Testis (tissue), 5 donors: ENCODE results near the gene BNIP2. TPM values are rescaled to one million over a fixed set of nuclear protein-coding genes. Genes with fewer than 3 reads are reported as not detected.
A peak's percentile ranks its signal among the peaks of the same experiment; 100 is the strongest.

ENCODE experiments used
- DNase-seq: peaks from one replicate; pipeline ENCODE4 v3.0.0-alpha.2; 2019
- H3K27ac ChIP-seq, 2 donors: fragments of 200-600 bp; sonication (generic); one replicate each; pipeline ENCODE4 v1.5.1; 2019
- H3K27me3 ChIP-seq: fragments of 200-600 bp; sonication (generic); one replicate; pipeline ENCODE4 v1.5.1; 2019
- H3K36me3 ChIP-seq: fragments of 200-600 bp; sonication (generic); one replicate; pipeline ENCODE4 v1.5.1; 2017; ENCODE audit warnings: low read depth; ENCODE audit errors: missing control alignments
- H3K4me1 ChIP-seq: fragments of 200-600 bp; sonication (generic); one replicate; pipeline ENCODE4 v1.5.1; 2019
- H3K4me3 ChIP-seq, 2 donors: fragments of 200-600 bp; sonication (generic); one replicate each; pipeline ENCODE4 v1.5.1; 2017 to 2019
- H3K9me3 ChIP-seq: fragments of 200-600 bp; sonication (generic); one replicate; pipeline ENCODE4 v1.5.1; 2017
- POLR2A ChIP-seq: fragments of 450-650 bp; IDR thresholded peaks from one replicate; pipeline ENCODE4 v1.6.1; 2017; ENCODE audit warnings: antibody characterized with exemption, mild to moderate bottlenecking, moderate library complexity
- WGBS, 2 donors: methylation state at CpG; one replicate each; pipeline ENCODE4 v1.1.5; 2018; 5-methylcytosine and 5-hydroxymethylcytosine counted together
- intact Hi-C: fragments of 100-400 bp; cut with DNase I; formaldehyde crosslinking; loops from one replicate; pipeline ENCODE4 v1.15.1; 2023; ENCODE audit warnings: low total_unique reads
- long read RNA-seq, 2 donors: transcript quantifications; one replicate each; lab custom pipeline, GENCODE V29; 2026
- polyA plus RNA-seq: library from polyadenylated mRNA; stranded (reverse); fragments of 350-450 nt; fragmentation: Illumina TruSeq; extraction: RNeasy Lipid Tissue Mini Kit (QIAGEN cat#74804); gene quantifications from one replicate; pipeline ENCODE4 v1.2.3, GENCODE V29; 2014; ENCODE audit warnings: low read depth, low replicate concordance; ENCODE audit not compliant: insufficient read depth
- total RNA-seq, 2 donors: library from RNA; depleted of rRNA; stranded (reverse); fragments of >200 nt; gene quantifications; one replicate each; pipeline ENCODE4 v1.2.3, GENCODE V29; 2016
- TF ChIP-seq, protein P1 (sequence below), 3 experiments: fragments of 450-650 bp in 2 of 3; fragments of 200-600 bp in 1 of 3; sonication (generic) in 1 of 3; IDR thresholded peaks; one replicate each; pipeline ENCODE4 v1.5.1; 2016 to 2019; ENCODE audit warnings: antibody characterized with exemption in 3 of 3, mild to moderate bottlenecking in 2 of 3, moderate library complexity in 1 of 3

Gene BNIP2, protein sequence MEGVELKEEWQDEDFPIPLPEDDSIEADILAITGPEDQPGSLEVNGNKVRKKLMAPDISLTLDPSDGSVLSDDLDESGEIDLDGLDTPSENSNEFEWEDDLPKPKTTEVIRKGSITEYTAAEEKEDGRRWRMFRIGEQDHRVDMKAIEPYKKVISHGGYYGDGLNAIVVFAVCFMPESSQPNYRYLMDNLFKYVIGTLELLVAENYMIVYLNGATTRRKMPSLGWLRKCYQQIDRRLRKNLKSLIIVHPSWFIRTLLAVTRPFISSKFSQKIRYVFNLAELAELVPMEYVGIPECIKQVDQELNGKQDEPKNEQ
- total RNA-seq (100 to 1,000 TPM; 133 to 145 TPM), polyA plus RNA-seq (47.9 TPM)
- long read RNA-seq, donor 1, full-length matches to known transcripts = 29 of 456 reads
- long read RNA-seq, donor 1, partial matches to known transcripts = 413 of 456 reads
- long read RNA-seq, donor 1, other reads (novel, unspliced or antisense) = 14 of 456 reads
- long read RNA-seq, donor 2, full-length matches to known transcripts = 11 of 11 reads
- long read RNA-seq, donor 2, partial matches to known transcripts = 0 of 11 reads
- long read RNA-seq, donor 2, other reads (novel, unspliced or antisense) = 0 of 11 reads

DNA sequence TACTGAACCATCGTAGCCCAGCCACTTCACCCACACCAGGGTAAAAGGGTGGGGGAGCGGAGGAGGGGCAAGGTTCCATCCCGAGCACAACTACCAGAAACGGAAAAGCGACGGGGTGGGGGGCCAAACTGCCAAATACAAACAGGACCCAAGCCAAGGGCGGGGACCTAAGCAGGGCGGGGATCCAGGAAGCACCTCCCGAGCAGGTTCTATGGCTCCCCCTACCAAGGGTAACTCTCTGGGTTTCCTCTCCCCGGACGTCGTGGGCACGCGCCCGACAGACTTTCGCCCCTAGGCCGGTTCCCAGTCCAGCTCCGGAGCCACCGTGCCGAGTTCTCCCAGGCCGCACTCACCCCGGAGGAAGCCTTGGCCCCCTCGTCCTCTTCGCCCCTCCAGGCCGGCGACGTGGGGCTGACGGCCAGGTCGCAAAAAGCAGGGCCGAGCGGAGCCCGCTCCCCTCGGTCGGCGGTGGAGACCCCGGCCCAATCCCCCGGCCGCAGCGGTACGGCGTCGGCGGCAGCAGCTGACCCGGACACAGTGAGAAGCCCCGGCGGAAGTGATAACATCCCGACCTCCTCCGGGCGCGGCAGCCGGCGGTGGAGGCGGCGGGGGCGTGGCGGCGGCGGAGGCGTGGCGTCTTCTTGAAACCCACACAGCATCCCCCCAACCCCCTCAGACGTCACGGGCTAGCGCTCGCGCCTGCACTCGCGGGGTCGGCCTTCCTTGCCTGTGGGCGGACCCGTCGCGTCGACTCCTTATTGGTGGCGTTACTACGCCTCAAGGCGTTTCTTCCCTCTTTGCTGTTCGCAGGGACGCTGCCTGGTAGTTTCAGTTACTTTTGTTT is at the start of gene BNIP2:
Gene BNIP2 (minus strand): TSS at position 539 of the 844 bp plus-strand sequence. CDS start 6,863 bp downstream, outside the sequence.
- Histone ChIP-seq H3K4me1 (peaks cover 15% of the 10 kb centered on the region), H3K27me3 (no peaks in the 10 kb centered on the region), H3K4me3 (peak within 1 kb of the TSS; percentile 94 to 97), H3K36me3 (no peaks in the 10 kb centered on the region), H3K27ac (peak within 1 kb of the TSS; percentile 95 to 97), H3K9me3 (no peaks in the 10 kb centered on the region)
- 1% methylated on average over 29 to 48 of the region's 78 CpGs for WGBS, 2 donors
- TF ChIP-seq, protein P1, sequence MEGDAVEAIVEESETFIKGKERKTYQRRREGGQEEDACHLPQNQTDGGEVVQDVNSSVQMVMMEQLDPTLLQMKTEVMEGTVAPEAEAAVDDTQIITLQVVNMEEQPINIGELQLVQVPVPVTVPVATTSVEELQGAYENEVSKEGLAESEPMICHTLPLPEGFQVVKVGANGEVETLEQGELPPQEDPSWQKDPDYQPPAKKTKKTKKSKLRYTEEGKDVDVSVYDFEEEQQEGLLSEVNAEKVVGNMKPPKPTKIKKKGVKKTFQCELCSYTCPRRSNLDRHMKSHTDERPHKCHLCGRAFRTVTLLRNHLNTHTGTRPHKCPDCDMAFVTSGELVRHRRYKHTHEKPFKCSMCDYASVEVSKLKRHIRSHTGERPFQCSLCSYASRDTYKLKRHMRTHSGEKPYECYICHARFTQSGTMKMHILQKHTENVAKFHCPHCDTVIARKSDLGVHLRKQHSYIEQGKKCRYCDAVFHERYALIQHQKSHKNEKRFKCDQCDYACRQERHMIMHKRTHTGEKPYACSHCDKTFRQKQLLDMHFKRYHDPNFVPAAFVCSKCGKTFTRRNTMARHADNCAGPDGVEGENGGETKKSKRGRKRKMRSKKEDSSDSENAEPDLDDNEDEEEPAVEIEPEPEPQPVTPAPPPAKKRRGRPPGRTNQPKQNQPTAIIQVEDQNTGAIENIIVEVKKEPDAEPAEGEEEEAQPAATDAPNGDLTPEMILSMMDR (IDR thresholded peaks at IDR 0.05) = no peak
- TF ChIP-seq POLR2A = peak; percentile 43
- intact Hi-C loops = no loop called here
- DNase-seq = peak; percentile 100

DNA sequence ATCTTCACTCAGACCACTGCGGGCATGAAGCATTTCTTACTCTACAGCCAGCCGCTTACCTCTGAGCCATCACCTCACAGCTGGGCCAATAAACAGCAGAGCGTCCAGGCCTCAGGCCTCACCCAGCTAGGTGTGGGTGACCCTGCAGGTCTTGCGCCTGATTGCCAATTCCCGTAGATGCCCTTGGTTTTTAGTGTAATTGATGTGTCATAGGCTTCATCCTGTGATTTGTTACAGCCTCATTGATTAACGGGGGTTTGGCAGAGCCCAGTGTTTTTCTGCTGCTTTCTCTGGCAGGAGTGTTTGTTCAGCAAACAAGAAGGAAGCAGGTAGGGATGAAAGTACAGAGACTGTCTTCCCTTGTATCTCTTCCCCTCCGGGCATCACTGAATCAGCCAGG is 49.6 kb upstream of the BNIP2 start:
- Histone ChIP-seq H3K27me3 (no peaks in the 10 kb centered on the region), H3K9me3 (no peaks in the 10 kb centered on the region), H3K4me1 (no peaks in the 10 kb centered on the region), H3K36me3 (no peaks in the 10 kb centered on the region), H3K4me3 (no peak overlapping the region), H3K27ac (no peak overlapping the region)
- 83 to 84% methylated on average over 7 of the region's 7 CpGs for WGBS, 2 donors
- DNase-seq = no peak
- TF ChIP-seq POLR2A = no peak
- TF ChIP-seq, protein P1 (IDR thresholded peaks at IDR 0.05) = no peak
- intact Hi-C loops = no loop called here

DNA sequence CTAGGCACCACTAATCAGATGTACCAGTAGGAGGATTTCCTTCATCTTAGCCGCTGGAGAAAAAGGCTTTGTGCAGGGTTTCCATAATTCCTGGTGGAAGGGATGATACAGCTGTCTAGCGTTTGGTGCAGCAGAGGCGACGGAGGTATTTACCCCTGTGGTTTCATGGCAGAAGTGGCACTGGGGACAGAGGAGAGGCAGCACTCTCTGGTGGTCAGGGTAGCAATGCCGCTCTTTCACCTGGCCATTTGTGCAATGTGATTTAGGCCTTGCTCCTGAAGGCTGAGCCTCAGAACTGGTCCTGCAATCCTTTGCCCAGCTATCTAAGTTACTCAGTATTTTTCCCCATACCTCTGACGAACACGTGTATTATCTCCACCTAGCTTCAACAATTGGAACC is 47.1 kb upstream of the BNIP2 start:
- Histone ChIP-seq H3K4me1 (no peaks in the 10 kb centered on the region), H3K36me3 (no peaks in the 10 kb centered on the region), H3K9me3 (no peaks in the 10 kb centered on the region), H3K27ac (no peak overlapping the region), H3K27me3 (no peaks in the 10 kb centered on the region), H3K4me3 (no peak overlapping the region)
- WGBS, 2 donors = 83 to 85% methylated on average over 7 of the region's 7 CpGs
- intact Hi-C loops = no loop called here
- DNase-seq = no peak
- TF ChIP-seq, protein P1 (IDR thresholded peaks at IDR 0.05) = no peak
- no peak for TF ChIP-seq POLR2A

DNA sequence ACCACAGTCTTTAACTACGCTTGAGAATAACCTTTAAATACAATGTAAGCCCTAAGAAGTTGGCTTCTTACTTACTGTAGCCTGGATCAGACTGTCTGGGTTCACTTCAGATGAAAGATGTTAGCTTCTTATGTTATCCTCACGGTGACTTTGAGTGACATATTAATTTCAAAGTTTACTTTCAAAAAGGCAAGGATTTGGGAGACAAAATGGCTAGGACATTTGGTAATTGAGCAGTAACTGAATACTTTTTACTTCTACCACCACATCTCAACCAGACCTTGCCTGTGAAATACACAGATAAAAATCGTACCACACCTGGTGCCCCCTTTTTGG is 36.0 kb upstream of the BNIP2 start:
- TF ChIP-seq, protein P1 (IDR thresholded peaks at IDR 0.05) = no peak
- TF ChIP-seq POLR2A = no peak
- DNase-seq = no peak
- Histone ChIP-seq H3K9me3 (no peaks in the 10 kb centered on the region), H3K27ac (no peak overlapping the region), H3K27me3 (no peaks in the 10 kb centered on the region), H3K36me3 (no peaks in the 10 kb centered on the region), H3K4me3 (no peak overlapping the region), H3K4me1 (no peaks in the 10 kb centered on the region)
- intact Hi-C loops = loop anchor here (10.0 kb wide), 1 partner anchor 600 kb away; no protein-coding TSS in a partner anchor
- WGBS, 2 donors = 34 to 38% methylated on average over 3 of the region's 3 CpGs
